Germinal center (tissue), 1 donor: ENCODE data around the gene IFRD1.

ENCODE experiments used
- DNase-seq: peaks from one replicate; pipeline ENCODE4 v3.0.0; 2012; ENCODE audit warnings: mixed read lengths, low spot score

IFRD1 gene

GRCh38 chr7:112487457-112488263 is 37.4 kb downstream of the IFRD1 start:
- no peak for DNase-seq

- no peak for DNase-seq
Measured at GRCh38 chr7:112488264-112488552, 37.9 kb downstream of the IFRD1 start.

GRCh38 chr7:112492186-112492585 is 41.9 kb downstream of the IFRD1 start:
- DNase-seq = no peak

GRCh38 chr7:112494656-112495055 is 44.4 kb downstream of the IFRD1 start:
- DNase-seq = no peak

GRCh38 chr7:112495156-112495788 is 45.0 kb downstream of the IFRD1 start:
- DNase-seq = no peak

- peak; percentile 6 for DNase-seq
Measured at GRCh38 chr7:112495810-112496462, 45.7 kb downstream of the IFRD1 start.

- no peak for DNase-seq
Measured at GRCh38 chr7:112497481-112497880, 47.2 kb downstream of the IFRD1 start.

- no peak for DNase-seq
Measured at GRCh38 chr7:112500619-112501018, 50.4 kb downstream of the IFRD1 start.

- DNase-seq = no peak
Measured at GRCh38 chr7:112501801-112502503, 51.7 kb downstream of the IFRD1 start.

GRCh38 chr7:112502700-112503099 is 52.4 kb downstream of the IFRD1 start:
- DNase-seq = no peak

GRCh38 chr7:112503361-112503972 is 53.2 kb downstream of the IFRD1 start:
- peak; percentile 6 for DNase-seq

- no peak for DNase-seq
Measured at GRCh38 chr7:112504093-112504695, 53.9 kb downstream of the IFRD1 start.

- no peak for DNase-seq
Measured at GRCh38 chr7:112505495-112505894, 55.2 kb downstream of the IFRD1 start.

GRCh38 chr7:112508404-112508803 is 58.1 kb downstream of the IFRD1 start:
- DNase-seq = no peak

GRCh38 chr7:112509402-112509801 is 59.1 kb downstream of the IFRD1 start:
- DNase-seq = no peak

GRCh38 chr7:112510001-112510742 is 59.9 kb downstream of the IFRD1 start:
- DNase-seq = no peak

- no peak for DNase-seq
Measured at GRCh38 chr7:112510743-112511110, 60.5 kb downstream of the IFRD1 start.

- DNase-seq = no peak
Measured at GRCh38 chr7:112511451-112512202, 61.4 kb downstream of the IFRD1 start.

- DNase-seq = no peak
Measured at GRCh38 chr7:112512451-112513210, 62.4 kb downstream of the IFRD1 start.

GRCh38 chr7:112515989-112516388 is 65.7 kb downstream of the IFRD1 start:
- DNase-seq = no peak
